Endothelial cell of umbilical vein (primary cell): ENCODE results near the gene NELFA. TPM values are rescaled to one million over a fixed set of nuclear protein-coding genes. Genes with fewer than 3 reads are reported as not detected.
"Not testable (repeated sequence)": the region's sequence is repeated elsewhere in the genome, so short reads cannot be mapped to it uniquely, and the experiment has no call there.

ENCODE experiments used
- BruUV-seq: library from RNA; stranded (reverse); fragments of 400-500 nt; replicated peaks from 2 replicates; lab custom pipeline; 2021; lab: Mats Ljungman, UMichigan
- CTCF ChIA-PET: fragments of 300-600, 350-600 bp; sonication (Branson Sonifier 250); formaldehyde crosslinking; loops from one replicate; lab custom pipeline; 2021; ENCODE audit warnings: antibody characterized with exemption, inconsistent platforms; lab: Charles Lee
- POLR2A ChIA-PET: fragments of 300-600, 350-600 bp; sonication (Branson Sonifier 250); formaldehyde crosslinking; loops from one replicate; lab custom pipeline; 2021; ENCODE audit warnings: antibody characterized with exemption, inconsistent platforms; lab: Charles Lee
- DNase-seq: peaks from one replicate; pipeline ENCODE4 v3.0.0-alpha.2; 2011; ENCODE audit warnings: low read depth, low spot score
- FAIRE-seq: peaks from 2 replicates; lab custom pipeline; 2011; peaks lifted over from hg19 to GRCh38; lab: Jason Lieb, UNC
- H2AFZ ChIP-seq: 2 replicates; pipeline ENCODE4 v1.6.0; 2012; ENCODE audit warnings: low read depth, low read length, control low read depth, inconsistent platforms
- H3K27ac ChIP-seq: 2 replicates; pipeline ENCODE4 v1.5.1; 2011; ENCODE audit warnings: low read depth, mild to moderate bottlenecking, control low read depth, low read length, moderate library complexity; ENCODE audit not compliant: insufficient read depth
- H3K27me3 ChIP-seq, 2 experiments: 2 replicates each; pipeline versions ENCODE4 v1.6.0 to v1.6.1; 2011; ENCODE audit warnings: low read length in 2 of 2, mixed read lengths in 1 of 2; ENCODE audit not compliant: control insufficient read depth in 2 of 2, insufficient read depth in 2 of 2
- H3K36me3 ChIP-seq, 2 experiments: 2 replicates in 1 of 2; 3 replicates in 1 of 2; pipeline ENCODE4 v1.5.1; 2011; ENCODE audit warnings: low read length in 2 of 2, mild to moderate bottlenecking in 1 of 2, moderate library complexity in 1 of 2; ENCODE audit not compliant: control insufficient read depth in 2 of 2, insufficient read depth in 2 of 2; ENCODE audit errors: extremely low read depth in 1 of 2
- H3K4me1 ChIP-seq: 3 replicates; pipeline ENCODE4 v1.5.1; 2011; ENCODE audit warnings: mild to moderate bottlenecking, low read length; ENCODE audit not compliant: control insufficient read depth, insufficient read depth; ENCODE audit errors: extremely low read depth
- H3K4me2 ChIP-seq: 2 replicates; pipeline ENCODE4 v1.6.1; 2011; ENCODE audit warnings: low read length, control low read depth, mixed read lengths; ENCODE audit not compliant: insufficient read depth
- H3K4me3 ChIP-seq, 3 experiments: fragments of 200-600 bp in 1 of 3; sonication (generic), shearing (Covaris generic) in 1 of 3; replicated peaks in 1 of 3; 2 replicates each; pipeline ENCODE4 v1.5.1; 2011 to 2016; ENCODE audit warnings: control low read depth in 3 of 3, low read length in 3 of 3, mild to moderate bottlenecking in 2 of 3, inconsistent platforms in 1 of 3, low read depth in 1 of 3, moderate library complexity in 1 of 3; ENCODE audit not compliant: insufficient read depth in 1 of 3
- H3K79me2 ChIP-seq: 2 replicates; pipeline ENCODE4 v1.6.0; 2012; ENCODE audit warnings: low read length, inconsistent platforms; ENCODE audit not compliant: control insufficient read depth, insufficient read depth
- H3K9ac ChIP-seq: replicated peaks from 2 replicates; pipeline ENCODE3; 2011; ENCODE audit warnings: low read length, control low read depth; ENCODE audit not compliant: insufficient read depth; ENCODE audit errors: extremely low read depth
- H3K9me1 ChIP-seq: replicated peaks from 3 replicates; pipeline ENCODE4 v1.6.0; 2011; ENCODE audit warnings: mild to moderate bottlenecking, low read length; ENCODE audit not compliant: control insufficient read depth, insufficient read depth; ENCODE audit errors: extremely low read depth
- H3K9me3 ChIP-seq: replicated peaks from 2 replicates; pipeline ENCODE4 v1.5.1; 2012; ENCODE audit warnings: low read length, inconsistent platforms; ENCODE audit not compliant: control insufficient read depth, insufficient read depth
- H4K20me1 ChIP-seq: replicated peaks from 2 replicates; pipeline ENCODE3; 2011; ENCODE audit warnings: mild to moderate bottlenecking, low read length; ENCODE audit not compliant: control insufficient read depth, insufficient read depth; ENCODE audit errors: extremely low read depth
- EZH2 ChIP-seq: IDR thresholded peaks from 2 replicates; pipeline ENCODE4 v1.6.1; 2012; ENCODE audit warnings: borderline replicate concordance, low read depth, mild to moderate bottlenecking, moderate library complexity, low read length, inconsistent platforms; ENCODE audit not compliant: severe bottlenecking
- FOS ChIP-seq: IDR thresholded peaks from 2 replicates; pipeline ENCODE4 v1.6.1; 2011; ENCODE audit warnings: mild to moderate bottlenecking, low read length, moderate library complexity, borderline replicate concordance; ENCODE audit not compliant: insufficient read depth
- GATA2 ChIP-seq: IDR thresholded peaks from 2 replicates; pipeline ENCODE4 v1.7.0; 2011; ENCODE audit warnings: low read depth, mild to moderate bottlenecking, moderate library complexity, mixed read lengths, low read length; ENCODE audit not compliant: insufficient read length, insufficient read depth
- JUN ChIP-seq: IDR thresholded peaks from 2 replicates; pipeline ENCODE4 v1.6.1; 2011; ENCODE audit warnings: borderline replicate concordance, low read depth; ENCODE audit not compliant: insufficient read length, insufficient read depth
- MYC ChIP-seq: IDR thresholded peaks from one replicate; pipeline ENCODE4 v1.6.1; 2011; ENCODE audit warnings: mild to moderate bottlenecking, low read depth, low read length
- POLR2A ChIP-seq: IDR thresholded peaks from 2 replicates; pipeline ENCODE4 v1.6.1; 2012; ENCODE audit warnings: low read depth, mild to moderate bottlenecking, control low read depth, low read length
- POLR2AphosphoS5 ChIP-seq: IDR thresholded peaks from 2 replicates; pipeline ENCODE4 v1.6.1; 2012; ENCODE audit warnings: low read depth, mild to moderate bottlenecking, control low read depth, low read length, moderate library complexity; ENCODE audit not compliant: insufficient read depth
- dilution Hi-C: fragments of 300-500 bp; cut with MboI; formaldehyde crosslinking; loops from one replicate; pipeline ENCODE4 v1.15.0; 2019; ENCODE audit warnings: low sequenced_read_pairs; ENCODE audit not compliant: extremely low pct_ligation_motif_present
- intact Hi-C: fragments of 100-400 bp; cut with micrococcal nuclease; formaldehyde crosslinking; loops from one replicate; pipeline ENCODE4 v1.10.0; 2022
- polyA plus RNA-seq, 4 experiments: library from polyadenylated mRNA; depleted of rRNA in 3 of 4; stranded (reverse) in 3 of 4; unstranded in 1 of 4; fragments of >200 nt; gene quantifications; 2 replicates each; pipeline versions ENCODE4 v1.2.1 to v1.2.3, GENCODE V29; 2011 to 2012; ENCODE audit warnings: missing spikeins in 1 of 4
- total RNA-seq: library from RNA; stranded (reverse); gene quantifications from 2 replicates; pipeline ENCODE4 v1.2.3, GENCODE V29; 2021
- TF ChIP-seq, protein P1 (sequence below), 2 donors: IDR thresholded peaks; 1 replicate in 1 of 2; 2 replicates in 1 of 2; pipeline ENCODE4 v1.5.1; 2011; ENCODE audit warnings: low read length in 2 of 2, mild to moderate bottlenecking in 2 of 2, moderate library complexity in 2 of 2, control low read depth in 1 of 2, inconsistent platforms in 1 of 2, low read depth in 1 of 2; ENCODE audit not compliant: insufficient read depth in 1 of 2; ENCODE audit errors: extremely low read depth in 1 of 2
- TF ChIP-seq, protein P2 (sequence below): IDR thresholded peaks from 2 replicates; pipeline ENCODE4 v1.6.1; 2011; ENCODE audit not compliant: insufficient read depth, insufficient read length

The NELFA gene
- total and polyA plus RNA-seq, 2 donors (not counting 3 experiments of a cell fraction or from before 2014, with no cell fraction given), result 22.8 to 30.3 TPM

DNA sequence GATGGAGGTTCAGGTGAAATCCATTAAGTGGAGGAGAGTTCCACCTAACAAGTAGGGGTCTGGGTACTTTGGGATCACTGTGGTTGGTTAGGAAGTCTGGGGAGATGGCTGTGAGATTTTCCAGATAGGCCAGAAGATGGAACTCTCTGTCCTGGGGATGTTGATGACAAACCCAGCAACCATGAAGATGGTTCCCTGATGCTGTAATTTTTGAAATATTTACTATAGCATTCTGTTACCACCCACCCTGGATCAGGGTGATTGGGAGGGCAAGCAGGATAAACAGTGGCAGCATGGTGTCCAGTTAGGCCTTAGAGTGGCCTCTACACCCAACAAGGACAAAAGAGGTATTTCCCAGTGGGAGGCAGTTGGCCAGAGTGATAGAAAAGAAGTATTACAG lies 15.9 kb upstream of the NELFA start:
- CTCF ChIA-PET, result no interaction called here
- no TSS peak for BruUV-seq
- POLR2A ChIA-PET, result no interaction called here
- Histone ChIP-seq H3K9me3 (no peaks in the 10 kb centered on the region), H3K27ac (no peak overlapping the region), H3K79me2 (no peaks in the 10 kb centered on the region), H3K36me3 (no peaks in the 10 kb centered on the region), H3K27me3 (peaks cover 12 to 17% of the 10 kb centered on the region in 2 experiments), H3K9ac (no peak overlapping the region), H2AFZ (no peak overlapping the region), H4K20me1 (no peaks in the 10 kb centered on the region), H3K4me3 (no peak overlapping the region), H3K4me1 (no peaks in the 10 kb centered on the region), H3K4me2 (no peak overlapping the region), H3K9me1 (no peaks in the 10 kb centered on the region)
- no peak for DNase-seq
- intact Hi-C loops, result no loop called here
- dilution Hi-C loops, result no loop called here
- no peak for TF ChIP-seq POLR2AphosphoS5
- TF ChIP-seq, protein P1, sequence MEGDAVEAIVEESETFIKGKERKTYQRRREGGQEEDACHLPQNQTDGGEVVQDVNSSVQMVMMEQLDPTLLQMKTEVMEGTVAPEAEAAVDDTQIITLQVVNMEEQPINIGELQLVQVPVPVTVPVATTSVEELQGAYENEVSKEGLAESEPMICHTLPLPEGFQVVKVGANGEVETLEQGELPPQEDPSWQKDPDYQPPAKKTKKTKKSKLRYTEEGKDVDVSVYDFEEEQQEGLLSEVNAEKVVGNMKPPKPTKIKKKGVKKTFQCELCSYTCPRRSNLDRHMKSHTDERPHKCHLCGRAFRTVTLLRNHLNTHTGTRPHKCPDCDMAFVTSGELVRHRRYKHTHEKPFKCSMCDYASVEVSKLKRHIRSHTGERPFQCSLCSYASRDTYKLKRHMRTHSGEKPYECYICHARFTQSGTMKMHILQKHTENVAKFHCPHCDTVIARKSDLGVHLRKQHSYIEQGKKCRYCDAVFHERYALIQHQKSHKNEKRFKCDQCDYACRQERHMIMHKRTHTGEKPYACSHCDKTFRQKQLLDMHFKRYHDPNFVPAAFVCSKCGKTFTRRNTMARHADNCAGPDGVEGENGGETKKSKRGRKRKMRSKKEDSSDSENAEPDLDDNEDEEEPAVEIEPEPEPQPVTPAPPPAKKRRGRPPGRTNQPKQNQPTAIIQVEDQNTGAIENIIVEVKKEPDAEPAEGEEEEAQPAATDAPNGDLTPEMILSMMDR (IDR thresholded peaks at IDR 0.05; ENCODE audit: extremely low read depth in 1 of 2, insufficient read depth in 1 of 2, low read depth in 1 of 2, low read length in 2 of 2), result no peak
- TF ChIP-seq MYC, result no peak
- no peak for TF ChIP-seq GATA2
- no peak for TF ChIP-seq FOS
- no peak for TF ChIP-seq POLR2A
- TF ChIP-seq JUN, result no peak
- no peak for TF ChIP-seq EZH2
- TF ChIP-seq, protein P2, sequence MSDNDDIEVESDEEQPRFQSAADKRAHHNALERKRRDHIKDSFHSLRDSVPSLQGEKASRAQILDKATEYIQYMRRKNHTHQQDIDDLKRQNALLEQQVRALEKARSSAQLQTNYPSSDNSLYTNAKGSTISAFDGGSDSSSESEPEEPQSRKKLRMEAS, result no peak
- FAIRE-seq, result no peak

DNA sequence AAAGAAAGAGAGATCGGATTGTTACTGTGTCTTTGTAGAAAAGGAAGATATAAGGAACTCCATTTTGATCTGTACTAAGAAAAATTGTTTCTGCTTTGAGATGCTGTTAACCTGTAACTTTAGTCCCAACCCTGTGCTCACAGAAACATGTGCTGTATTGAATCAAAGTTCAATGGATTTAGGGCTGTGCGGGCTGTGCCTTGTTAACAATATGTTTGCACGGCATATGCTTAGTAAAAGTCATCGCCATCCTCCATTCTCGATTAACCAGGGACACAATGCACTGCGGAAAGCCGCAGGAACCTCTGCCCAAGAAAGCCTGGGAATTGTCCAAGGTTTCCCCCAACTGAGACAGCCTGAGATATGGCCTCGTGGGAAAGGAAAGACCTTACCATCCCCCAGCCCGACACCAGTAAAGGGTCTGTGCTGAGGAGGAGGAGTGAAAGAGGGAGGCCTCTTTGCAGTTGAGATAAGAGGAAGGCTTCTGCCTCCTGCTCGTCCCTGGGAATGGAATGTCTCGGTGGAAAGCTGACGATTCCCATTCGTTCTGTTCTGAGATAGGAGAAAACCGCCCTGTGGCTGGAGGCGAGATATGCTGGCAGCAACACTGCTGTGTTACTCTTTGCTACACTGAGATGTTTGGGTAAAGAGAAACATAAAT lies 12.7 kb upstream of the NELFA start:
- dilution Hi-C loops, CTCF ChIA-PET, H3K36me3 ChIP-seq, POLR2A ChIA-PET, H3K9me1 ChIP-seq, DNase-seq, H3K4me2 ChIP-seq, H2AFZ ChIP-seq, BruUV-seq, H3K9ac ChIP-seq, H3K4me1 ChIP-seq, H3K79me2 ChIP-seq, FAIRE-seq, H3K9me3 ChIP-seq, H3K4me3 ChIP-seq, H3K27ac ChIP-seq, intact Hi-C loops, H4K20me1 ChIP-seq: not testable (repeated sequence)
- H3K27me3 ChIP-seq, result peaks cover 10 to 20% of the 10 kb centered on the region in 2 experiments
